Activated CD8-positive, alpha-beta memory T cell treated with anti-CD3 and anti-CD28 coated beads, Interleukin-2, amount 50 U/mL, for 48 hours (primary cell): Measurements from ENCODE around the gene OR2K2.
"Not testable (repeated sequence)": the region's sequence is repeated elsewhere in the genome, so short reads cannot be mapped to it uniquely, and the experiment has no call there.

Experiments
- DNase-seq: peaks from one replicate; pipeline ENCODE4 v3.0.0-alpha.2; 2020

Gene OR2K2

GRCh38 chr9:111330124-111330523 is at the start of gene OR2K2:
TSS of gene OR2K2 (minus strand) at chr9:111330224. CDS start at chr9:111328433, 1,791 bp downstream.
- no peak for DNase-seq

GRCh38 chr9:111375817-111376564 is 46.0 kb upstream of the OR2K2 start:
- no peak for DNase-seq

- DNase-seq, result no peak
These were observed 45.0 kb upstream of the OR2K2 start for GRCh38 chr9:111375062-111375461.

- DNase-seq, result no peak
These were observed 42.3 kb upstream of the OR2K2 start for GRCh38 chr9:111372297-111372696.

GRCh38 chr9:111366978-111367377 is 37.0 kb upstream of the OR2K2 start:
- no peak for DNase-seq

- DNase-seq, result no peak
These were observed 32.5 kb upstream of the OR2K2 start for GRCh38 chr9:111362526-111362925.

GRCh38 chr9:111360881-111361280 is 30.9 kb upstream of the OR2K2 start:
- no peak for DNase-seq

GRCh38 chr9:111356481-111357244 is 26.6 kb upstream of the OR2K2 start:
- no peak for DNase-seq

- no peak for DNase-seq
These were observed 22.5 kb upstream of the OR2K2 start for GRCh38 chr9:111352545-111352944.

- no peak for DNase-seq
These were observed 20.5 kb upstream of the OR2K2 start for GRCh38 chr9:111350556-111350955.

- DNase-seq, result no peak
These were observed 19.7 kb upstream of the OR2K2 start for GRCh38 chr9:111349766-111350165.

- DNase-seq, result no peak
These were observed 18.8 kb upstream of the OR2K2 start for GRCh38 chr9:111348821-111349271.

- not testable (repeated sequence) for DNase-seq
These were observed 4.4 kb upstream of the OR2K2 start for GRCh38 chr9:111334318-111334863.

- DNase-seq, result no peak
These were observed 9.4 kb downstream of the OR2K2 start for GRCh38 chr9:111320631-111321030.

- no peak for DNase-seq
These were observed 13.2 kb downstream of the OR2K2 start for GRCh38 chr9:111316796-111317195.

- no peak for DNase-seq
These were observed 24.1 kb downstream of the OR2K2 start for GRCh38 chr9:111305914-111306313.

GRCh38 chr9:111304000-111304399 is 26.0 kb downstream of the OR2K2 start:
- DNase-seq, result not testable (repeated sequence)

GRCh38 chr9:111301195-111301594 is 28.8 kb downstream of the OR2K2 start:
- no peak for DNase-seq

- DNase-seq, result no peak
These were observed 29.8 kb downstream of the OR2K2 start for GRCh38 chr9:111300140-111300735.

- not testable (repeated sequence) for DNase-seq
These were observed 30.4 kb downstream of the OR2K2 start for GRCh38 chr9:111299599-111299966.

- no peak for DNase-seq
These were observed 31.1 kb downstream of the OR2K2 start for GRCh38 chr9:111298731-111299598.

- DNase-seq, result no peak
These were observed 31.9 kb downstream of the OR2K2 start for GRCh38 chr9:111298111-111298510.
